Measurements from ENCODE around the gene EHMT1.
"Not testable (repeated sequence)": the region's sequence is repeated elsewhere in the genome, so short reads cannot be mapped to it uniquely, and the experiment has no call there.

EHMT1 gene

DNA sequence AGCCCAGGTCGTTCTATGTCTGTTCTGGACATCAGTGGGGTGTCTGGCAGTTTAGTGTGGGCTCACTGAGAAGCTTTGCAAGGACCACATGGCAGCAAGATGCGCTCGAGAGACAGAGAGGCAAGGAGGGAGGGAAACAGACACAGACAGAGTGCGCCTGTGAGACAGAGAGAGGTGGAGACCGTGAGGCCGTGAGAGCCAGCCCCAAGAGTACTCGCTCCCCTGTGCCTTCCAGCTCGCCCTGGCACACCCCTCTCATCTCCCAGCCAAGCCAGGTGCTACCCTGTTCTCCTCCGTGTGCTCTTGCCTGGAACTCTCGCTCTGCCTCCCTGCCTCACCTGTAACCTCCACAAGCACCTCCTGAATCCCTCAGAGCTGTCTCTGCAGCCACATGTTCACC is 106.8 kb downstream of the EHMT1 start:
- H3K36me3 ChIP-seq (ENCODE audit: insufficient read depth, low read length): peaks cover 49% of the 10 kb centered on the region; the same call in 1 of the 2 replicates
- H4K20me1 ChIP-seq (ENCODE audit: insufficient read depth, low read length, poor library complexity, severe bottlenecking): peaks cover 24% of the 10 kb centered on the region
- H3K9me2 ChIP-seq (replicated peaks; ENCODE audit: low read depth, low read length): no peaks in the 10 kb centered on the region
- H3F3A ChIP-seq (ENCODE audit: low read depth): no peaks in the 10 kb centered on the region; the same call in 1 of the 2 replicates
- H3K9ac ChIP-seq (ENCODE audit: low read depth, low read length, poor library complexity, severe bottlenecking): no peak overlapping the region
- H3K4me1 ChIP-seq (ENCODE audit: insufficient read depth, low read length, poor library complexity, severe bottlenecking): no peaks in the 10 kb centered on the region
- H3K4me2 ChIP-seq (ENCODE audit: low read depth, low read length, poor library complexity, severe bottlenecking): no peak overlapping the region
- H3K4me3 ChIP-seq (ENCODE audit: low read length, poor library complexity, severe bottlenecking): no peak overlapping the region
- H3K9me3 ChIP-seq (ENCODE audit: insufficient read depth, low read depth, low read length): no peaks in the 10 kb centered on the region
- peaks cover 47% of the 10 kb centered on the region; the same call in 1 of the 2 replicates for H3K79me2 ChIP-seq (ENCODE audit: insufficient read depth, low read length)
- no peak for TF ChIP-seq EZH2phosphoT487 (IDR thresholded peaks at IDR 0.05; ENCODE audit: borderline replicate concordance)
- TF ChIP-seq, protein P1, sequence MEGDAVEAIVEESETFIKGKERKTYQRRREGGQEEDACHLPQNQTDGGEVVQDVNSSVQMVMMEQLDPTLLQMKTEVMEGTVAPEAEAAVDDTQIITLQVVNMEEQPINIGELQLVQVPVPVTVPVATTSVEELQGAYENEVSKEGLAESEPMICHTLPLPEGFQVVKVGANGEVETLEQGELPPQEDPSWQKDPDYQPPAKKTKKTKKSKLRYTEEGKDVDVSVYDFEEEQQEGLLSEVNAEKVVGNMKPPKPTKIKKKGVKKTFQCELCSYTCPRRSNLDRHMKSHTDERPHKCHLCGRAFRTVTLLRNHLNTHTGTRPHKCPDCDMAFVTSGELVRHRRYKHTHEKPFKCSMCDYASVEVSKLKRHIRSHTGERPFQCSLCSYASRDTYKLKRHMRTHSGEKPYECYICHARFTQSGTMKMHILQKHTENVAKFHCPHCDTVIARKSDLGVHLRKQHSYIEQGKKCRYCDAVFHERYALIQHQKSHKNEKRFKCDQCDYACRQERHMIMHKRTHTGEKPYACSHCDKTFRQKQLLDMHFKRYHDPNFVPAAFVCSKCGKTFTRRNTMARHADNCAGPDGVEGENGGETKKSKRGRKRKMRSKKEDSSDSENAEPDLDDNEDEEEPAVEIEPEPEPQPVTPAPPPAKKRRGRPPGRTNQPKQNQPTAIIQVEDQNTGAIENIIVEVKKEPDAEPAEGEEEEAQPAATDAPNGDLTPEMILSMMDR (conservative IDR thresholded peaks at IDR 0.05; ENCODE audit: low read length): no peak
- H3K27me3 ChIP-seq (ENCODE audit: insufficient read depth, low read length, poor library complexity, severe bottlenecking): no peaks in the 10 kb centered on the region
- no peak overlapping the region for H2AFZ ChIP-seq (ENCODE audit: low read length)

DNA sequence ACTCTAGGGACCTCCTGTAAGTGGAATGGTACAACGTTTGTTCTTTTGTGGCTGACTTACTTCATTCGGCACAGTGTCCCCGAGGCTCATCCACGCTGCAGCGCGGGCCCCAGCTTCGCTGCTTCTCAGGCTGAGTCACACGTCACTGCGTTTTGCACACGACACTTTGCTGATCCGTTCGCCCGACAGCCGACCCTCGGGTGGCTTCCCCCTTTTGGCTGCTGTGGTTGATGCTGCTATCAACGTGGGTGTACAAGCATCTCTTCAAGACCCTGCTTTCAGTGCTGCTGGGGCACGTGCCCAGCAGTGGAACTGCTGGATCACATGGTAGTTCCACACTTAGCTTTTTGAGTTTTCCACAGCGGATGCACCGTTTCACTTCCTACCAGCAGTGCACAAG is 107.5 kb downstream of the EHMT1 start:
- H3F3A ChIP-seq (ENCODE audit: low read depth); H3K9ac ChIP-seq (ENCODE audit: low read depth, low read length, poor library complexity, severe bottlenecking); H3K4me2 ChIP-seq (ENCODE audit: low read depth, low read length, poor library complexity, severe bottlenecking); H3K4me1 ChIP-seq (ENCODE audit: insufficient read depth, low read length, poor library complexity, severe bottlenecking); H2AFZ ChIP-seq (ENCODE audit: low read length); H3K9me2 ChIP-seq (replicated peaks; ENCODE audit: low read depth, low read length); H3K27me3 ChIP-seq (ENCODE audit: insufficient read depth, low read length, poor library complexity, severe bottlenecking); H3K9me3 ChIP-seq (ENCODE audit: insufficient read depth, low read depth, low read length); H3K4me3 ChIP-seq (ENCODE audit: low read length, poor library complexity, severe bottlenecking): not testable (repeated sequence)
- H4K20me1 ChIP-seq (ENCODE audit: insufficient read depth, low read length, poor library complexity, severe bottlenecking): peaks cover 24% of the 10 kb centered on the region
- peaks cover 46% of the 10 kb centered on the region; the same call in 1 of the 2 replicates for H3K79me2 ChIP-seq (ENCODE audit: insufficient read depth, low read length)
- peaks cover 49% of the 10 kb centered on the region; the same call in 1 of the 2 replicates for H3K36me3 ChIP-seq (ENCODE audit: insufficient read depth, low read length)

DNA sequence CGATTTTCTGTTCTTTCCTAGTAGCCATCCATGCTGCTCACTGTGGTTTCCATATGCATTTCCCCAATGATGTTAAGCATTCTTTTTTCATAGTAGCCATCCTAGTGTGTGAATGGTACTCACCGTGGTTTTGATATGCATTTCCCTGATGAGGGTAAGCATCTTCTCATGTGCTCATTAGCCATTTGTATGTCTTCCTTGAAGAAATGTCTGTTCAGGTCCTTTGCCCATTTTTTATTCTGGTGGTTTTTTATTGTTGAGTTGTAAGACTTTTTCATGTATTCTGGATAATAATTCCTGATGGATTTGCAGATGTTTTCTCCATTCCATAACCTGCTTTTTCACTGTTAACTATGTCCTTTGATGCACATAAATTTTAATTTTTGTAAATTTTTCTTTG is 108.0 kb downstream of the EHMT1 start:
- Histone ChIP-seq H3K79me2 (ENCODE audit: insufficient read depth, low read length) (peaks cover 41% of the 10 kb centered on the region; the same call in 1 of the 2 replicates), H3K9me3 (ENCODE audit: insufficient read depth, low read depth, low read length) (no peaks in the 10 kb centered on the region), H3K9ac (ENCODE audit: low read depth, low read length, poor library complexity, severe bottlenecking) (no peak overlapping the region), H3K9me2 (replicated peaks; ENCODE audit: low read depth, low read length) (no peaks in the 10 kb centered on the region), H3K4me2 (ENCODE audit: low read depth, low read length, poor library complexity, severe bottlenecking) (no peak overlapping the region), H2AFZ (ENCODE audit: low read length) (no peak overlapping the region), H4K20me1 (ENCODE audit: insufficient read depth, low read length, poor library complexity, severe bottlenecking) (peaks cover 19% of the 10 kb centered on the region), H3F3A (ENCODE audit: low read depth) (no peaks in the 10 kb centered on the region), H3K36me3 (ENCODE audit: insufficient read depth, low read length) (peaks cover 49% of the 10 kb centered on the region; the same call in 1 of the 2 replicates), H3K4me1 (ENCODE audit: insufficient read depth, low read length, poor library complexity, severe bottlenecking) (no peaks in the 10 kb centered on the region), H3K4me3 (ENCODE audit: low read length, poor library complexity, severe bottlenecking) (no peak overlapping the region), H3K27me3 (ENCODE audit: insufficient read depth, low read length, poor library complexity, severe bottlenecking) (no peaks in the 10 kb centered on the region)
- TF ChIP-seq, protein P1 (conservative IDR thresholded peaks at IDR 0.05; ENCODE audit: low read length): no peak
- no peak for TF ChIP-seq EZH2phosphoT487 (IDR thresholded peaks at IDR 0.05; ENCODE audit: borderline replicate concordance)

DNA sequence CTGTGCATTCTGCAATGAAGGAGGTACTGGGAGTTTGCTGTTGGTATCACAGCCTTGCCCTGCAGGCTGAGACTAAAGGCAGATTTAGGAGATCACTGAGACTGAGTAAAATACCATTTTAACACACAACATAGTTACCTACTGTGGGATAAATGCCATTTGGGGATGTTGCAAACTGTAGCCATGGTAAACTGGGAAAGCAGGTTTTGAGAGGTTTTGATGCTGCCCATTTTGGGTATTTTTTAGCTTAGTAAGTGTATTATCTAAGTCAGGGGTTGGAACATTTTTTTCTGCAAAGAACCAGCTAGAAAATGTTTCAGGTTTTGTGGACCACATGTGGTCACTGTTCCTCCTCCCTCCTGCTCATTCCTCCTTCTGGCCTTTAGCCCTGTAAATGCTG is 108.9 kb downstream of the EHMT1 start:
- no peak overlapping the region for H2AFZ ChIP-seq (ENCODE audit: low read length)
- no peaks in the 10 kb centered on the region; the same call in 1 of the 2 replicates for H3K9me3 ChIP-seq (ENCODE audit: insufficient read depth, low read depth, low read length)
- H3K36me3 ChIP-seq (ENCODE audit: insufficient read depth, low read length): peaks cover 57% of the 10 kb centered on the region; the same call in 1 of the 2 replicates
- no peak overlapping the region for H3K9ac ChIP-seq (ENCODE audit: low read depth, low read length, poor library complexity, severe bottlenecking)
- no peak overlapping the region for H3K4me3 ChIP-seq (ENCODE audit: low read length, poor library complexity, severe bottlenecking)
- TF ChIP-seq EZH2phosphoT487 (IDR thresholded peaks at IDR 0.05; ENCODE audit: borderline replicate concordance): no peak
- TF ChIP-seq, protein P1 (conservative IDR thresholded peaks at IDR 0.05; ENCODE audit: low read length): no peak
- H3K4me1 ChIP-seq (ENCODE audit: insufficient read depth, low read length, poor library complexity, severe bottlenecking): no peaks in the 10 kb centered on the region
- no peaks in the 10 kb centered on the region for H3F3A ChIP-seq (ENCODE audit: low read depth)
- H3K27me3 ChIP-seq (ENCODE audit: insufficient read depth, low read length, poor library complexity, severe bottlenecking): no peaks in the 10 kb centered on the region
- no peak overlapping the region for H3K4me2 ChIP-seq (ENCODE audit: low read depth, low read length, poor library complexity, severe bottlenecking)
- H3K79me2 ChIP-seq (ENCODE audit: insufficient read depth, low read length): peaks cover 32% of the 10 kb centered on the region; the same call in 1 of the 2 replicates
- H4K20me1 ChIP-seq (ENCODE audit: insufficient read depth, low read length, poor library complexity, severe bottlenecking): peaks cover 10% of the 10 kb centered on the region
- H3K9me2 ChIP-seq (replicated peaks; ENCODE audit: low read depth, low read length): no peaks in the 10 kb centered on the region

All from Loucy (cell line).